GM23338 (cell line): ENCODE results near the gene ZNF76. TPM values are rescaled to one million over a fixed set of nuclear protein-coding genes. Genes with fewer than 3 reads are reported as not detected.

Experiments used
- ATAC-seq: fragments of 200-7000 bp; cut with Tn5 transposase; 3 replicates; pipeline ENCODE4 v1.9.1; 2020
- DNase-seq: peaks from one replicate; pipeline ENCODE4 v3.0.0-alpha.2; 2015; ENCODE audit warnings: low spot score
- H2AFZ ChIP-seq: fragments of 200-600 bp; sonication (generic); 2 replicates; pipeline ENCODE4 v1.8.0; 2016; ENCODE audit warnings: antibody characterized with exemption, mild to moderate bottlenecking, moderate library complexity
- H3F3A ChIP-seq: fragments of 200-600 bp; sonication (generic); replicated peaks from 2 replicates; pipeline ENCODE4 v1.8.0; 2017; ENCODE audit warnings: antibody characterized with exemption, mixed run types, low read depth
- H3K27ac ChIP-seq: fragments of 200-600 bp; sonication (generic); 2 replicates; pipeline ENCODE4 v1.6.1; 2016; ENCODE audit warnings: low read depth
- H3K27me3 ChIP-seq: fragments of 200-600 bp; sonication (generic); 2 replicates; pipeline ENCODE4 v1.8.0; 2016; ENCODE audit warnings: mild to moderate bottlenecking, mixed run types, moderate library complexity; ENCODE audit not compliant: insufficient read depth
- H3K36me3 ChIP-seq: fragments of 200-600 bp; sonication (generic); 2 replicates; pipeline ENCODE4 v1.8.0; 2016; ENCODE audit warnings: mild to moderate bottlenecking; ENCODE audit not compliant: insufficient read depth
- H3K4me1 ChIP-seq: fragments of 200-600 bp; sonication (generic); 2 replicates; pipeline ENCODE4 v1.8.0; 2016; ENCODE audit warnings: mild to moderate bottlenecking, moderate library complexity; ENCODE audit not compliant: insufficient read depth
- H3K4me2 ChIP-seq: fragments of 200-600 bp; sonication (generic); 2 replicates; pipeline ENCODE4 v1.7.1; 2017; ENCODE audit warnings: mixed run types
- H3K4me3 ChIP-seq: fragments of 200-600 bp; sonication (generic); 2 replicates; pipeline ENCODE4 v1.6.1; 2016; ENCODE audit warnings: mixed run types
- H3K79me2 ChIP-seq: fragments of 200-600 bp; sonication (generic); replicated peaks from 2 replicates; pipeline ENCODE4 v1.8.0; 2017; ENCODE audit warnings: mild to moderate bottlenecking; ENCODE audit not compliant: insufficient read depth
- H3K9me2 ChIP-seq: fragments of 200-600 bp; sonication (generic); 2 replicates; pipeline ENCODE4 v1.8.0; 2017; ENCODE audit not compliant: insufficient read depth
- H4K20me1 ChIP-seq: fragments of 200-600 bp; sonication (generic); replicated peaks from 2 replicates; pipeline ENCODE4 v1.8.0; 2017; ENCODE audit warnings: mild to moderate bottlenecking; ENCODE audit not compliant: insufficient read depth
- H3K27ac Mint-ChIP-seq: 2 replicates; pipeline ENCODE4 v1.8.0; 2020; ENCODE audit warnings: inconsistent platforms, mild to moderate bottlenecking, moderate library complexity, mixed read lengths
- H3K27me3 Mint-ChIP-seq: 3 replicates; pipeline ENCODE4 v1.8.0; 2022; ENCODE audit warnings: low read depth, mild to moderate bottlenecking, moderate library complexity, mixed read lengths, inconsistent platforms; ENCODE audit not compliant: insufficient read depth, poor library complexity
- H3K36me3 Mint-ChIP-seq: 3 replicates; pipeline ENCODE4 v1.8.0; 2021; ENCODE audit warnings: low read depth, mild to moderate bottlenecking, inconsistent platforms, moderate library complexity, mixed read lengths
- H3K4me1 Mint-ChIP-seq: 3 replicates; pipeline ENCODE4 v1.8.0; 2020; ENCODE audit warnings: mild to moderate bottlenecking, inconsistent platforms, mixed read lengths
- H3K4me3 Mint-ChIP-seq: 3 replicates; pipeline ENCODE4 v1.8.0; 2021; ENCODE audit warnings: moderate library complexity, mild to moderate bottlenecking, inconsistent platforms, mixed read lengths
- H3K9me3 Mint-ChIP-seq: 3 replicates; pipeline ENCODE4 v1.8.0; 2020; ENCODE audit warnings: moderate library complexity, mild to moderate bottlenecking, inconsistent platforms, mixed read lengths
- CREB1 ChIP-seq: fragments of 250-450 bp; sonication (Bioruptor Pico); IDR thresholded peaks from 2 replicates; pipeline ENCODE4 v1.5.0; 2020; ENCODE audit warnings: low read depth, mild to moderate bottlenecking, moderate library complexity
- ETS1 ChIP-seq: IDR thresholded peaks from 2 replicates; pipeline ENCODE4 v1.6.1; 2016; ENCODE audit warnings: antibody characterized with exemption
- EZH2 ChIP-seq: fragments of 200-600 bp; sonication (generic); IDR thresholded peaks from one replicate; pipeline ENCODE4 v1.8.0; 2017; ENCODE audit warnings: antibody characterized with exemption, mild to moderate bottlenecking, low read depth; ENCODE audit not compliant: unreplicated experiment
- EZH2phosphoT487 ChIP-seq: fragments of 200-600 bp; sonication (generic); IDR thresholded peaks from one replicate; pipeline ENCODE4 v1.8.1; 2018; ENCODE audit warnings: antibody characterized with exemption; ENCODE audit not compliant: unreplicated experiment
- NANOG ChIP-seq: IDR thresholded peaks from 2 replicates; pipeline ENCODE4 v1.6.1; 2016; ENCODE audit warnings: antibody characterized with exemption, borderline replicate concordance
- POLR2AphosphoS5 ChIP-seq: IDR thresholded peaks from 2 replicates; pipeline ENCODE4 v1.6.1; 2016; ENCODE audit warnings: antibody characterized with exemption, low read depth
- ZNF331 ChIP-seq: fragments of 250-450 bp; sonication (Bioruptor Pico); IDR thresholded peaks from 2 replicates; pipeline ENCODE4 v1.5.0; 2020; ENCODE audit warnings: low read depth, mild to moderate bottlenecking, moderate library complexity
- polyA plus RNA-seq: library from polyadenylated mRNA; unstranded; fragments of >200 nt; fragmentation: Nextera tagmentation; extraction: Ambion mirVana; gene quantifications from 2 replicates; pipeline ENCODE4 v1.2.1, GENCODE V29; 2016
- total RNA-seq: library from RNA; depleted of rRNA; stranded (reverse); fragments of >200 nt; shearing (Covaris generic); gene quantifications from 2 replicates; pipeline ENCODE4 v1.2.3, GENCODE V29; 2014
- TF ChIP-seq, protein P1 (sequence below): IDR thresholded peaks from one replicate; pipeline ENCODE4 v1.6.1; 2018; ENCODE audit warnings: antibody characterized with exemption; ENCODE audit not compliant: unreplicated experiment
- TF ChIP-seq, protein P2 (sequence below), 2 experiments: fragments of 200-600 bp in 1 of 2; sonication (generic) in 1 of 2; conservative IDR thresholded peaks; 2 replicates each; pipeline versions ENCODE4 v1.5.1 to v1.6.1; 2016 to 2017; ENCODE audit warnings: antibody characterized with exemption in 2 of 2, low read depth in 2 of 2, mild to moderate bottlenecking in 2 of 2, moderate library complexity in 1 of 2

Gene ZNF76
- total and polyA plus RNA-seq, 2 experiments from 2014 or later = 12.5 to 18.8 TPM

DNA sequence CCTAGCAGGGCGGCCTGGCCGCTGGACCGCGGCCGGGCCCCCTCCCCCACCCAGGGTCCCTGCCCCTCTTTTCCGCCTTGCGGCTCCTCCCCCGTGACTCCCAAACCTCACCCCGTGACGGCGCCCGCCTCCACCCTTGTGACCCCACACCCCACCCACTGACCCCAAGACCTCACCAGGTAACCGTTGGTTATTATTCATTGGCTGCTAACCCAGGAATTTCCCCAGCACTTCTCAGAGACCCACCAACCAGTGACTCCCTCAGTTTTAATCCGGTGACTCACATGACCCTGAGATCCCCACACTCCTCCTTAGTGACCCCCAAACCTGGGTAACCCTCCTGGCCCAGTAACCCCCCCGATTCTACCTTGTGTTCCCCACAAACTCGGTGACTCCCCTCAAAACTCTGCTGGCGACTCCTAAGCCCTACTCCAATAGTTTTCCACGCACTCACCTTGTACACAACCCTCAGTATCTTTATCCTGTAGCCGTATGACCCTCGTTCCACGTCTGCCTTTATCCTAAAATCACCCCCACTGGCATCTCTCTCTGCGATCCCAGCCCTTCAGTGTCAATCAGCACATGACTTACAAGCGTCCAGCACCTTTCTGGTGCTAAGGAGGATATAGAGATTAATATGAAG, 534 bp downstream of the ZNF76 start:
- H3K4me1 Mint-ChIP-seq = peaks cover 4% of the 10 kb centered on the region
- peak; percentile 93 for DNase-seq

GRCh38 chr6:35260591-35261570, 1.3 kb downstream of the ZNF76 start:
- TF ChIP-seq POLR2AphosphoS5 = no peak
- TF ChIP-seq ETS1 = no peak
- no peak for TF ChIP-seq EZH2phosphoT487
- no peak for TF ChIP-seq EZH2
- TF ChIP-seq NANOG = no peak
- TF ChIP-seq, protein P1, sequence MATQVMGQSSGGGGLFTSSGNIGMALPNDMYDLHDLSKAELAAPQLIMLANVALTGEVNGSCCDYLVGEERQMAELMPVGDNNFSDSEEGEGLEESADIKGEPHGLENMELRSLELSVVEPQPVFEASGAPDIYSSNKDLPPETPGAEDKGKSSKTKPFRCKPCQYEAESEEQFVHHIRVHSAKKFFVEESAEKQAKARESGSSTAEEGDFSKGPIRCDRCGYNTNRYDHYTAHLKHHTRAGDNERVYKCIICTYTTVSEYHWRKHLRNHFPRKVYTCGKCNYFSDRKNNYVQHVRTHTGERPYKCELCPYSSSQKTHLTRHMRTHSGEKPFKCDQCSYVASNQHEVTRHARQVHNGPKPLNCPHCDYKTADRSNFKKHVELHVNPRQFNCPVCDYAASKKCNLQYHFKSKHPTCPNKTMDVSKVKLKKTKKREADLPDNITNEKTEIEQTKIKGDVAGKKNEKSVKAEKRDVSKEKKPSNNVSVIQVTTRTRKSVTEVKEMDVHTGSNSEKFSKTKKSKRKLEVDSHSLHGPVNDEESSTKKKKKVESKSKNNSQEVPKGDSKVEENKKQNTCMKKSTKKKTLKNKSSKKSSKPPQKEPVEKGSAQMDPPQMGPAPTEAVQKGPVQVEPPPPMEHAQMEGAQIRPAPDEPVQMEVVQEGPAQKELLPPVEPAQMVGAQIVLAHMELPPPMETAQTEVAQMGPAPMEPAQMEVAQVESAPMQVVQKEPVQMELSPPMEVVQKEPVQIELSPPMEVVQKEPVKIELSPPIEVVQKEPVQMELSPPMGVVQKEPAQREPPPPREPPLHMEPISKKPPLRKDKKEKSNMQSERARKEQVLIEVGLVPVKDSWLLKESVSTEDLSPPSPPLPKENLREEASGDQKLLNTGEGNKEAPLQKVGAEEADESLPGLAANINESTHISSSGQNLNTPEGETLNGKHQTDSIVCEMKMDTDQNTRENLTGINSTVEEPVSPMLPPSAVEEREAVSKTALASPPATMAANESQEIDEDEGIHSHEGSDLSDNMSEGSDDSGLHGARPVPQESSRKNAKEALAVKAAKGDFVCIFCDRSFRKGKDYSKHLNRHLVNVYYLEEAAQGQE = no peak
- TF ChIP-seq ZNF331 (CRISPR knock-in tag) = no peak
- TF ChIP-seq CREB1 (CRISPR knock-in tag) = no peak
- ATAC-seq (no peak), DNase-seq (no peak)
- Histone ChIP-seq H3K27ac (peak overlapping the region; percentile 95), H3K4me3 (peak overlapping the region; percentile 84), H3K4me2 (peak overlapping the region; percentile 84), H2AFZ (0 out of 2 replicates have a peak overlapping the region, but pooled peaks have one; percentile 39), H3K79me2 (peaks cover 22% of the 10 kb centered on the region), H3K9me2 (no peaks in the 10 kb centered on the region), H3F3A (peaks cover 8% of the 10 kb centered on the region; the same call in 1 of the 2 replicates), H3K27me3 (no peaks in the 10 kb centered on the region), H3K36me3 (no peaks in the 10 kb centered on the region), H3K4me1 (peaks cover 8% of the 10 kb centered on the region; the same call in 1 of the 2 replicates), H4K20me1 (no peaks in the 10 kb centered on the region; the same call in 1 of the 2 replicates)
- Mint-ChIP-seq H3K9me3 (no peaks in the 10 kb centered on the region; the same call in 2 of the 3 replicates), H3K27ac (peak overlapping the region; percentile 99), H3K4me1 (peaks cover 4% of the 10 kb centered on the region), H3K36me3 (no peaks in the 10 kb centered on the region), H3K4me3 (peak overlapping the region; percentile 89), H3K27me3 (peaks cover 10% of the 10 kb centered on the region)

More for the DNA sequence above, 534 bp downstream of the ZNF76 start:
- H3K4me3 ChIP-seq = peak overlapping the region; percentile 84
- H3K27me3 ChIP-seq = no peaks in the 10 kb centered on the region
- peak overlapping the region; percentile 39; the same call in 1 of the 2 replicates for H2AFZ ChIP-seq
- peaks cover 8% of the 10 kb centered on the region; the same call in 1 of the 2 replicates for H3F3A ChIP-seq
- H3K36me3 ChIP-seq = no peaks in the 10 kb centered on the region
- peaks cover 8% of the 10 kb centered on the region; the same call in 1 of the 2 replicates for H3K4me1 ChIP-seq
- H3K27ac ChIP-seq = peak overlapping the region; percentile 95
- peak; percentile 75 for ATAC-seq
- H3K4me2 ChIP-seq = peak overlapping the region; percentile 84
- Mint-ChIP-seq H3K27ac (peak overlapping the region; percentile 99), H3K27me3 (peaks cover 10% of the 10 kb centered on the region), H3K9me3 (no peaks in the 10 kb centered on the region; the same call in 2 of the 3 replicates), H3K36me3 (no peaks in the 10 kb centered on the region), H3K4me3 (peak overlapping the region; percentile 89)
- peaks cover 22% of the 10 kb centered on the region for H3K79me2 ChIP-seq
- H4K20me1 ChIP-seq = no peaks in the 10 kb centered on the region; the same call in 1 of the 2 replicates
- H3K9me2 ChIP-seq = no peaks in the 10 kb centered on the region
- TF ChIP-seq, protein P2, sequence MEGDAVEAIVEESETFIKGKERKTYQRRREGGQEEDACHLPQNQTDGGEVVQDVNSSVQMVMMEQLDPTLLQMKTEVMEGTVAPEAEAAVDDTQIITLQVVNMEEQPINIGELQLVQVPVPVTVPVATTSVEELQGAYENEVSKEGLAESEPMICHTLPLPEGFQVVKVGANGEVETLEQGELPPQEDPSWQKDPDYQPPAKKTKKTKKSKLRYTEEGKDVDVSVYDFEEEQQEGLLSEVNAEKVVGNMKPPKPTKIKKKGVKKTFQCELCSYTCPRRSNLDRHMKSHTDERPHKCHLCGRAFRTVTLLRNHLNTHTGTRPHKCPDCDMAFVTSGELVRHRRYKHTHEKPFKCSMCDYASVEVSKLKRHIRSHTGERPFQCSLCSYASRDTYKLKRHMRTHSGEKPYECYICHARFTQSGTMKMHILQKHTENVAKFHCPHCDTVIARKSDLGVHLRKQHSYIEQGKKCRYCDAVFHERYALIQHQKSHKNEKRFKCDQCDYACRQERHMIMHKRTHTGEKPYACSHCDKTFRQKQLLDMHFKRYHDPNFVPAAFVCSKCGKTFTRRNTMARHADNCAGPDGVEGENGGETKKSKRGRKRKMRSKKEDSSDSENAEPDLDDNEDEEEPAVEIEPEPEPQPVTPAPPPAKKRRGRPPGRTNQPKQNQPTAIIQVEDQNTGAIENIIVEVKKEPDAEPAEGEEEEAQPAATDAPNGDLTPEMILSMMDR (conservative IDR thresholded peaks at IDR 0.05; ENCODE audit: low read depth in 2 of 2) = no peak
- TF ChIP-seq EZH2 (no peak), NANOG (0 out of 2 replicates have a peak, but pooled peaks have one; percentile 4)
